Mucosa of rectum (tissue), 2 donors: ENCODE results near the gene SAMHD1.
"Not testable (repeated sequence)": the region's sequence is repeated elsewhere in the genome, so short reads cannot be mapped to it uniquely, and the experiment has no call there.

ENCODE experiments used
- H3K27ac ChIP-seq, 2 donors: one replicate each; pipeline ENCODE4 v1.7.0; 2013; ENCODE audit warnings: inconsistent platforms in 2 of 2, low read depth in 2 of 2, low read length in 2 of 2
- H3K27me3 ChIP-seq, 2 donors: one replicate each; pipeline ENCODE4 v1.7.0; 2013; ENCODE audit warnings: low read length in 2 of 2; ENCODE audit not compliant: control insufficient read depth in 2 of 2, insufficient read depth in 2 of 2
- H3K36me3 ChIP-seq, 2 donors: one replicate each; pipeline ENCODE4 v1.7.0; 2013; ENCODE audit warnings: low read length in 2 of 2; ENCODE audit not compliant: control insufficient read depth in 2 of 2, insufficient read depth in 2 of 2
- H3K4me1 ChIP-seq, 2 donors: one replicate each; pipeline ENCODE4 v1.7.0; 2013; ENCODE audit warnings: low read length in 2 of 2, mild to moderate bottlenecking in 1 of 2; ENCODE audit not compliant: control insufficient read depth in 2 of 2, insufficient read depth in 2 of 2
- H3K4me3 ChIP-seq, 2 donors: one replicate each; pipeline ENCODE4 v1.7.0; 2013; ENCODE audit warnings: low read length in 2 of 2
- H3K9ac ChIP-seq, 2 donors: one replicate each; pipeline ENCODE4 v1.7.0; 2013; ENCODE audit warnings: low read length in 2 of 2, low read depth in 1 of 2, mild to moderate bottlenecking in 1 of 2
- H3K9me3 ChIP-seq, 2 donors: one replicate each; pipeline ENCODE4 v1.7.0; 2013; ENCODE audit warnings: low read length in 2 of 2; ENCODE audit not compliant: control insufficient read depth in 2 of 2
- donor health status: healthy.
- donor health status: Normal muscosa, but diverticular disease.

The SAMHD1 gene

GRCh38 chr20:36975099-36975818 is 23.8 kb upstream of the SAMHD1 start:
- H3K27me3 ChIP-seq, result no peaks in the 10 kb centered on the region
- no peaks in the 10 kb centered on the region for H3K36me3 ChIP-seq
- H3K4me3 ChIP-seq, result peak overlapping the region in 1 of 2 donors; percentile 20
- H3K9ac ChIP-seq, result no peak overlapping the region
- peaks cover 0 to 5% of the 10 kb centered on the region in 2 donors for H3K4me1 ChIP-seq
- H3K9me3 ChIP-seq, result no peaks in the 10 kb centered on the region
- no peak overlapping the region for H3K27ac ChIP-seq

- H3K36me3 ChIP-seq, result no peaks in the 10 kb centered on the region
- H3K27me3 ChIP-seq, result no peaks in the 10 kb centered on the region
- no peak overlapping the region for H3K4me3 ChIP-seq
- no peak overlapping the region for H3K27ac ChIP-seq
- no peak overlapping the region for H3K9ac ChIP-seq
- H3K4me1 ChIP-seq, result peaks cover 2 to 5% of the 10 kb centered on the region in 2 donors
- no peaks in the 10 kb centered on the region for H3K9me3 ChIP-seq
These were observed 23.2 kb upstream of the SAMHD1 start for GRCh38 chr20:36974660-36975059.

- Histone ChIP-seq H3K9ac (no peak overlapping the region), H3K4me1 (peaks cover 5% of the 10 kb centered on the region in 2 donors), H3K27ac (no peak overlapping the region), H3K36me3 (no peaks in the 10 kb centered on the region), H3K9me3 (no peaks in the 10 kb centered on the region), H3K27me3 (no peaks in the 10 kb centered on the region), H3K4me3 (no peak overlapping the region)
These were observed 19.6 kb upstream of the SAMHD1 start for GRCh38 chr20:36971103-36971502.

GRCh38 chr20:36969478-36970186 is 18.1 kb upstream of the SAMHD1 start:
- no peak overlapping the region for H3K4me3 ChIP-seq
- H3K36me3 ChIP-seq, result no peaks in the 10 kb centered on the region
- no peak overlapping the region for H3K9ac ChIP-seq
- H3K27me3 ChIP-seq, result no peaks in the 10 kb centered on the region
- H3K4me1 ChIP-seq, result peaks cover 0 to 5% of the 10 kb centered on the region in 2 donors
- no peaks in the 10 kb centered on the region for H3K9me3 ChIP-seq
- peak overlapping the region; percentile 26 to 46 for H3K27ac ChIP-seq

GRCh38 chr20:36969051-36969450 is 17.5 kb upstream of the SAMHD1 start:
- Histone ChIP-seq H3K9ac (no peak overlapping the region), H3K9me3 (no peaks in the 10 kb centered on the region), H3K27ac (peak overlapping the region in 1 of 2 donors; percentile 46), H3K4me3 (no peak overlapping the region), H3K36me3 (no peaks in the 10 kb centered on the region), H3K4me1 (peaks cover 0 to 5% of the 10 kb centered on the region in 2 donors), H3K27me3 (no peaks in the 10 kb centered on the region)

GRCh38 chr20:36967636-36968035 is 16.1 kb upstream of the SAMHD1 start:
- H3K9me3 ChIP-seq, result no peaks in the 10 kb centered on the region
- H3K4me3 ChIP-seq, result no peak overlapping the region
- H3K4me1 ChIP-seq, result peaks cover 0 to 5% of the 10 kb centered on the region in 2 donors
- no peaks in the 10 kb centered on the region for H3K36me3 ChIP-seq
- no peak overlapping the region for H3K27ac ChIP-seq
- H3K9ac ChIP-seq, result no peak overlapping the region
- H3K27me3 ChIP-seq, result no peaks in the 10 kb centered on the region

- H3K9me3 ChIP-seq, H3K36me3 ChIP-seq, H3K4me3 ChIP-seq, H3K9ac ChIP-seq, H3K4me1 ChIP-seq, H3K27ac ChIP-seq, H3K27me3 ChIP-seq: not testable (repeated sequence)
These were observed 15.5 kb upstream of the SAMHD1 start for GRCh38 chr20:36966965-36967364.

GRCh38 chr20:36962354-36962941 is 10.9 kb upstream of the SAMHD1 start:
- not testable (repeated sequence) for H3K4me1 ChIP-seq, H3K9me3 ChIP-seq, H3K9ac ChIP-seq, H3K4me3 ChIP-seq, H3K27ac ChIP-seq, H3K36me3 ChIP-seq, H3K27me3 ChIP-seq

GRCh38 chr20:36959242-36959641 is 7.7 kb upstream of the SAMHD1 start:
- H3K27me3 ChIP-seq, result no peaks in the 10 kb centered on the region
- H3K4me1 ChIP-seq, result peaks cover 4 to 7% of the 10 kb centered on the region in 2 donors
- peaks cover 0 to 2% of the 10 kb centered on the region in 2 donors for H3K9me3 ChIP-seq
- H3K9ac ChIP-seq, result no peak overlapping the region
- H3K36me3 ChIP-seq, result no peaks in the 10 kb centered on the region
- no peak overlapping the region for H3K4me3 ChIP-seq
- no peak overlapping the region for H3K27ac ChIP-seq
